ENCODE measurements around the gene AKAP13.

The AKAP13 gene

DNA sequence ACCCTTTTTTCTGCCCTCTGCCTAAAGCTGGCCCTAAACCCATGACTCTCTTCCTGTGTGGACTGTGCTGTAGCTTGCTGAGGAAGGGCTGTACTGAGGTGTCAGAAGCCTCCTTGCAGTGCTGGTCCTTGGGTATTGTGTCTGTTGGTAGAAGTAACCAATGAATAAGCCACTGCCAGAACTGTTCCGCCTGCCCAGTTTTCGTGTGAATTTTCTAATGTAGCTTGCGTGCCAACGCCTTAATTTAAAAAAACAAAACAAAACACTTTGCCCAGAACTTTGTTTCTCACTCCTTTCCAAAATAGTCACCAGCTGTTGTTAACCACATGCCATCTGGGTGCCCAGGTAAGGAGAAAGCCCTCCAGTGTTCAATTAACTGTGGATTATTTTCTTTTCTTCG lies 312.5 kb downstream of the AKAP13 start:
- H3K4me3 ChIP-seq (ENCODE audit: low read depth, low read length) = no peak overlapping the region
- TF ChIP-seq ZNF416 (tag by site-specific recombination; IDR thresholded peaks at IDR 0.05) = no peak
- POLR2A ChIA-PET = no interaction called here
- H3K36me3 ChIP-seq (ENCODE audit: control insufficient read depth in 2 of 2, insufficient read depth in 1 of 2, low read length in 2 of 2) = peaks cover 14 to 27% of the 10 kb centered on the region in 2 experiments
- no peaks in the 10 kb centered on the region for H3K4me1 ChIP-seq (ENCODE audit: control insufficient read depth, insufficient read depth, low read length)
- CTCF ChIA-PET = interaction anchor here (0.9 kb wide), 1 partner anchor 148 kb away, joined by 3 read pairs; no protein-coding TSS in a partner anchor
- H3K9me3 ChIP-seq (ENCODE audit: control insufficient read depth, insufficient read depth, low read depth, low read length) = no peaks in the 10 kb centered on the region
- H3K27ac ChIP-seq (ENCODE audit: extremely low read depth, low read depth, low read length) = no peak overlapping the region

DNA sequence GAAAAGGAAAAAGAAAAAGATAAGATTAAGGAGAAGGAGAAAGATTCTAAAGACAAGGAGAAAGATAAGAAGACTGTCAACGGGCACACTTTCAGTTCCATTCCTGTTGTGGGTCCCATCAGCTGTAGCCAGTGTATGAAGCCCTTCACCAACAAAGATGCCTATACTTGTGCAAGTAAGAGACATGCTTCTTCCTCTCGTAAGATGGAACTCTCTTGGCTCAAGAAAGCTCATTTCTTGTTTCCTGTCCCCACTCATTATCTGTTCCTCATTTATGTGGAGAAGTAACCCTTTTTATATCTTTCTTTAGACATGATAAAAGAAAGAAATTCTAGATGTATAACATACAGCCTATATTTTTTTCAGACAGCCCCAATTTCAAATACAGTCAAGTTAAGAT lies 312.9 kb downstream of the AKAP13 start:
- no peaks in the 10 kb centered on the region for H3K4me1 ChIP-seq (ENCODE audit: control insufficient read depth, insufficient read depth, low read length)
- H3K27ac ChIP-seq (ENCODE audit: extremely low read depth, low read depth, low read length) = no peak overlapping the region
- no peak for TF ChIP-seq ZNF121 (tag by site-specific recombination; IDR thresholded peaks at IDR 0.05)
- no peak for TF ChIP-seq ZNF549 (tag by site-specific recombination; IDR thresholded peaks at IDR 0.05)
- no peak for TF ChIP-seq ZNF202 (tag by site-specific recombination; IDR thresholded peaks at IDR 0.05; ENCODE audit: borderline replicate concordance)
- TF ChIP-seq ZNF37A (tag by site-specific recombination; IDR thresholded peaks at IDR 0.05) = no peak
- TF ChIP-seq, protein P1, sequence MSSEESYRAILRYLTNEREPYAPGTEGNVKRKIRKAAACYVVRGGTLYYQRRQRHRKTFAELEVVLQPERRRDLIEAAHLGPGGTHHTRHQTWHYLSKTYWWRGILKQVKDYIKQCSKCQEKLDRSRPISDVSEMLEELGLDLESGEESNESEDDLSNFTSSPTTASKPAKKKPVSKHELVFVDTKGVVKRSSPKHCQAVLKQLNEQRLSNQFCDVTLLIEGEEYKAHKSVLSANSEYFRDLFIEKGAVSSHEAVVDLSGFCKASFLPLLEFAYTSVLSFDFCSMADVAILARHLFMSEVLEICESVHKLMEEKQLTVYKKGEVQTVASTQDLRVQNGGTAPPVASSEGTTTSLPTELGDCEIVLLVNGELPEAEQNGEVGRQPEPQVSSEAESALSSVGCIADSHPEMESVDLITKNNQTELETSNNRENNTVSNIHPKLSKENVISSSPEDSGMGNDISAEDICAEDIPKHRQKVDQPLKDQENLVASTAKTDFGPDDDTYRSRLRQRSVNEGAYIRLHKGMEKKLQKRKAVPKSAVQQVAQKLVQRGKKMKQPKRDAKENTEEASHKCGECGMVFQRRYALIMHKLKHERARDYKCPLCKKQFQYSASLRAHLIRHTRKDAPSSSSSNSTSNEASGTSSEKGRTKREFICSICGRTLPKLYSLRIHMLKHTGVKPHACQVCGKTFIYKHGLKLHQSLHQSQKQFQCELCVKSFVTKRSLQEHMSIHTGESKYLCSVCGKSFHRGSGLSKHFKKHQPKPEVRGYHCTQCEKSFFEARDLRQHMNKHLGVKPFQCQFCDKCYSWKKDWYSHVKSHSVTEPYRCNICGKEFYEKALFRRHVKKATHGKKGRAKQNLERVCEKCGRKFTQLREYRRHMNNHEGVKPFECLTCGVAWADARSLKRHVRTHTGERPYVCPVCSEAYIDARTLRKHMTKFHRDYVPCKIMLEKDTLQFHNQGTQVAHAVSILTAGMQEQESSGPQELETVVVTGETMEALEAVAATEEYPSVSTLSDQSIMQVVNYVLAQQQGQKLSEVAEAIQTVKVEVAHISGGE (tag by site-specific recombination; conservative IDR thresholded peaks at IDR 0.05; ENCODE audit: low read depth) = no peak
- no peak for TF ChIP-seq ZFP69B (tag by site-specific recombination; IDR thresholded peaks at IDR 0.05)
- no peak for TF ChIP-seq ZNF623 (tag by site-specific recombination; IDR thresholded peaks at IDR 0.05)
- no peak for TF ChIP-seq ZNF747 (tag by site-specific recombination; IDR thresholded peaks at IDR 0.05)
- peaks cover 14 to 27% of the 10 kb centered on the region in 2 experiments for H3K36me3 ChIP-seq (ENCODE audit: control insufficient read depth in 2 of 2, insufficient read depth in 1 of 2, low read length in 2 of 2)
- ChIA-PET POLR2A (no interaction called here), CTCF (interaction anchor here (0.9 kb wide), 1 partner anchor 147 kb away, joined by 3 read pairs; no protein-coding TSS in a partner anchor)
- H3K4me3 ChIP-seq (ENCODE audit: low read depth, low read length) = no peak overlapping the region
- no peaks in the 10 kb centered on the region for H3K9me3 ChIP-seq (ENCODE audit: control insufficient read depth, insufficient read depth, low read depth, low read length)

DNA sequence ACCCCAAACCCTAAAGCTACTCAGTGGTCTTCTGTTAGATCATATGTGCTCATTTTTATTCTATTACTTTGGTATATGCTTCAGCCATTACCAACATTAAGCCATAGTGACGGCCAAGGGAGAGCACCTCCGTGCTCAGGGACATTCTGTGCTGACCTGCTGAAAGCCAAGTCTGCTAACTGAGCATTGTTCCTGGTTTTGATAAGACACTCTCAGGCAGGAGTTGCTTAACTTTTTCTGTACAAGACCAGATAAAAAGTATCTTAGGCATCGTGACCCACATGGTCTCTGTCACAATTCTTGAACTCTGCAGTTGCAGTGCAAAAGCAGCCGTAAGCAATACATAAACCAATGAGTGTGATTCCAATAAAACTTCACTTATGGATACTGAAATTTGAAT lies 313.7 kb downstream of the AKAP13 start:
- Histone ChIP-seq H3K9me3 (ENCODE audit: control insufficient read depth, insufficient read depth, low read depth, low read length) (no peaks in the 10 kb centered on the region), H3K27ac (ENCODE audit: extremely low read depth, low read depth, low read length) (no peak overlapping the region), H3K36me3 (ENCODE audit: control insufficient read depth in 2 of 2, insufficient read depth in 1 of 2, low read length in 2 of 2) (peaks cover 14 to 27% of the 10 kb centered on the region in 2 experiments), H3K4me1 (ENCODE audit: control insufficient read depth, insufficient read depth, low read length) (no peaks in the 10 kb centered on the region), H3K4me3 (ENCODE audit: low read depth, low read length) (no peak overlapping the region)
- ChIA-PET POLR2A (no interaction called here), CTCF (no interaction called here)
- TF ChIP-seq ZNF561 (tag by site-specific recombination; IDR thresholded peaks at IDR 0.05; ENCODE audit: borderline replicate concordance) (no peak), ZNF555 (tag by site-specific recombination; conservative IDR thresholded peaks at IDR 0.05) (no peak), ZNF48 (tag by site-specific recombination; IDR thresholded peaks at IDR 0.05) (no peak)
- TF ChIP-seq, protein P2, sequence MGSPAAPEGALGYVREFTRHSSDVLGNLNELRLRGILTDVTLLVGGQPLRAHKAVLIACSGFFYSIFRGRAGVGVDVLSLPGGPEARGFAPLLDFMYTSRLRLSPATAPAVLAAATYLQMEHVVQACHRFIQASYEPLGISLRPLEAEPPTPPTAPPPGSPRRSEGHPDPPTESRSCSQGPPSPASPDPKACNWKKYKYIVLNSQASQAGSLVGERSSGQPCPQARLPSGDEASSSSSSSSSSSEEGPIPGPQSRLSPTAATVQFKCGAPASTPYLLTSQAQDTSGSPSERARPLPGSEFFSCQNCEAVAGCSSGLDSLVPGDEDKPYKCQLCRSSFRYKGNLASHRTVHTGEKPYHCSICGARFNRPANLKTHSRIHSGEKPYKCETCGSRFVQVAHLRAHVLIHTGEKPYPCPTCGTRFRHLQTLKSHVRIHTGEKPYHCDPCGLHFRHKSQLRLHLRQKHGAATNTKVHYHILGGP (tag by site-specific recombination; IDR thresholded peaks at IDR 0.05) = no peak

DNA sequence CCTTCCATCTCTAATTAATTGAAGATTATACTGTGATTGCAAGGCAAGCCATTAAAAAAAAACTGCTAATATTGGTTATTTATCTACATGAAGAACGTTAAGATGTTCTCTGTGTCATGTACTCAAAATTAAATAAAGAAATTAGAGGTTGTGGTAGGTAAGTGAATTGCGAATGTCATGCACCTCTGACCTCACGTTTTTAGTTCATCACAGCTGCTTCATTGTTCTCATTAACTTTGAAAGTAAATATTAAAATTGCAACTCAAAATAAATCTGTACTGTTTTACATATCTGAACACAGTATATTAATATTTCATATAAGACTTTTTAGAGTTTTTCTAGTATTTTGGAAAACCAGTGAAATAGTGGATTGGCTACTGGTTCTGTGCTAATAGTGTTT lies 320.4 kb downstream of the AKAP13 start:
- Histone ChIP-seq H3K9me3 (ENCODE audit: control insufficient read depth, insufficient read depth, low read depth, low read length) (no peaks in the 10 kb centered on the region), H3K4me1 (ENCODE audit: control insufficient read depth, insufficient read depth, low read length) (0 out of 2 replicates have a peak, but pooled peaks cover 2% of the 10 kb centered on the region), H3K27ac (ENCODE audit: extremely low read depth, low read depth, low read length) (no peak overlapping the region), H3K4me3 (ENCODE audit: low read depth, low read length) (no peak overlapping the region), H3K36me3 (ENCODE audit: control insufficient read depth in 2 of 2, insufficient read depth in 1 of 2, low read length in 2 of 2) (peaks cover 0 to 2% of the 10 kb centered on the region in 2 experiments; a peak in 2 of 3 replicates)
- ChIA-PET POLR2A (no interaction called here), CTCF (interaction anchor here (0.5 to 1.0 kb wide), 3 partner anchors 130 to 662 kb away, joined by 3 read pairs; no protein-coding TSS in a partner anchor)
- TF ChIP-seq ZNF549 (tag by site-specific recombination; IDR thresholded peaks at IDR 0.05) (no peak), ZNF629 (tag by site-specific recombination; IDR thresholded peaks at IDR 0.05) (no peak), ZNF292 (tag by site-specific recombination; IDR thresholded peaks at IDR 0.05; ENCODE audit: borderline replicate concordance, low read depth) (no peak), ZNF416 (tag by site-specific recombination; IDR thresholded peaks at IDR 0.05) (no peak), OVOL3 (tag by site-specific recombination; IDR thresholded peaks at IDR 0.05) (no peak), ZNF529 (tag by site-specific recombination; IDR thresholded peaks at IDR 0.05; ENCODE audit: insufficient replicate concordance) (no peak), SALL2 (tag by site-specific recombination; IDR thresholded peaks at IDR 0.05; ENCODE audit: borderline replicate concordance) (no peak), TCF7L2 (IDR thresholded peaks at IDR 0.05; ENCODE audit: borderline replicate concordance, low read depth, low read length) (no peak)
- TF ChIP-seq, protein P3, sequence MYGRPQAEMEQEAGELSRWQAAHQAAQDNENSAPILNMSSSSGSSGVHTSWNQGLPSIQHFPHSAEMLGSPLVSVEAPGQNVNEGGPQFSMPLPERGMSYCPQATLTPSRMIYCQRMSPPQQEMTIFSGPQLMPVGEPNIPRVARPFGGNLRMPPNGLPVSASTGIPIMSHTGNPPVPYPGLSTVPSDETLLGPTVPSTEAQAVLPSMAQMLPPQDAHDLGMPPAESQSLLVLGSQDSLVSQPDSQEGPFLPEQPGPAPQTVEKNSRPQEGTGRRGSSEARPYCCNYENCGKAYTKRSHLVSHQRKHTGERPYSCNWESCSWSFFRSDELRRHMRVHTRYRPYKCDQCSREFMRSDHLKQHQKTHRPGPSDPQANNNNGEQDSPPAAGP (tag by site-specific recombination; IDR thresholded peaks at IDR 0.05) = no peak
- TF ChIP-seq, protein P4, sequence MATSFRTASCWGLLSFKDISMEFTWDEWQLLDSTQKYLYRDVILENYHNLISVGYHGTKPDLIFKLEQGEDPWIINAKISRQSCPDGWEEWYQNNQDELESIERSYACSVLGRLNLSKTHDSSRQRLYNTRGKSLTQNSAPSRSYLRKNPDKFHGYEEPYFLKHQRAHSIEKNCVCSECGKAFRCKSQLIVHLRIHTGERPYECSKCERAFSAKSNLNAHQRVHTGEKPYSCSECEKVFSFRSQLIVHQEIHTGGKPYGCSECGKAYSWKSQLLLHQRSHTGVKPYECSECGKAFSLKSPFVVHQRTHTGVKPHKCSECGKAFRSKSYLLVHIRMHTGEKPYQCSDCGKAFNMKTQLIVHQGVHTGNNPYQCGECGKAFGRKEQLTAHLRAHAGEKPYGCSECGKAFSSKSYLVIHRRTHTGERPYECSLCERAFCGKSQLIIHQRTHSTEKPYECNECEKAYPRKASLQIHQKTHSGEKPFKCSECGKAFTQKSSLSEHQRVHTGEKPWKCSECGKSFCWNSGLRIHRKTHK (tag by site-specific recombination; IDR thresholded peaks at IDR 0.05) = no peak

All from HEK293 (cell line).